GM12878 (cell line): ENCODE data around the gene SIAH2. TPM values are rescaled to one million over a fixed set of nuclear protein-coding genes. Genes with fewer than 3 reads are reported as not detected.

Experiments used
- ATAC-seq: fragments of 200-7000 bp; cut with Tn5 transposase; 3 replicates; pipeline ENCODE4 v1.9.1; 2020; ENCODE audit warnings: mild to moderate bottlenecking, moderate library complexity
- BruUV-seq: library from RNA; stranded (reverse); fragments of 400-500 nt; replicated peaks from 2 replicates; lab custom pipeline; 2021; lab: Mats Ljungman, UMichigan
- CTCF ChIA-PET: fragments of 300-600 bp; sonication (Branson Sonifier 250); formaldehyde crosslinking; extraction: SDS; loops from one replicate; lab custom pipeline; 2021; ENCODE audit warnings: inconsistent platforms; lab: Yijun Ruan, JAX
- POLR2A ChIA-PET: fragments of 350-600 bp; formaldehyde crosslinking; extraction: SDS; loops from one replicate; lab custom pipeline; 2021; ENCODE audit warnings: inconsistent platforms; lab: Charles Lee
- RAD21 ChIA-PET: fragments of 300-600 bp; sonication (Branson Sonifier 250); formaldehyde crosslinking; loops from one replicate; lab custom pipeline; 2023; ENCODE audit warnings: antibody characterized with exemption; ENCODE audit not compliant: unreplicated experiment; lab: Charles Lee
- SMC1A ChIA-PET: fragments of 300-600 bp; sonication (Branson Sonifier 250); formaldehyde crosslinking; loops from one replicate; lab custom pipeline; 2023; ENCODE audit not compliant: unreplicated experiment, uncharacterized antibody; lab: Charles Lee
- DNase-seq: peaks from one replicate; pipeline ENCODE4 v3.0.0-alpha.2; 2011; ENCODE audit warnings: low read depth, low spot score
- FAIRE-seq: peaks from 3 replicates; lab custom pipeline; 2011; peaks lifted over from hg19 to GRCh38; lab: Jason Lieb, UNC
- H2AFZ ChIP-seq: 2 replicates; pipeline ENCODE4 v1.6.0; 2011; ENCODE audit warnings: low read depth, low read length, control low read depth; ENCODE audit not compliant: control insufficient read depth
- H3K27ac ChIP-seq: 2 replicates; pipeline ENCODE4 v1.5.1; 2011; ENCODE audit warnings: control low read depth; ENCODE audit not compliant: control insufficient read depth, insufficient read depth
- H3K27me3 ChIP-seq, 2 experiments: replicated peaks in 1 of 2; 2 replicates each; pipeline versions ENCODE4 v1.6.0 to v1.6.1; 2011; ENCODE audit warnings: low read length in 1 of 2; ENCODE audit not compliant: control insufficient read depth in 2 of 2, insufficient read depth in 2 of 2
- H3K36me3 ChIP-seq, 2 experiments: 2 replicates each; pipeline ENCODE4 v1.5.1; 2011; ENCODE audit warnings: low read length in 1 of 2; ENCODE audit not compliant: control insufficient read depth in 2 of 2, insufficient read depth in 2 of 2
- H3K4me1 ChIP-seq: 2 replicates; pipeline ENCODE4 v1.6.1; 2011; ENCODE audit warnings: mild to moderate bottlenecking, low read length, moderate library complexity, mixed read lengths; ENCODE audit not compliant: control insufficient read depth, insufficient read depth
- H3K4me2 ChIP-seq: 2 replicates; pipeline ENCODE4 v1.6.0; 2011; ENCODE audit warnings: control low read depth; ENCODE audit not compliant: control insufficient read depth, insufficient read depth
- H3K4me3 ChIP-seq: fragments of 200-600 bp; sonication (generic); 2 replicates; pipeline ENCODE4 v1.5.1; 2016
- H3K79me2 ChIP-seq: 2 replicates; pipeline ENCODE4 v1.6.0; 2011; ENCODE audit warnings: low read length; ENCODE audit not compliant: control insufficient read depth, insufficient read depth
- H3K9ac ChIP-seq: 2 replicates; pipeline ENCODE4 v1.8.0; 2011; ENCODE audit warnings: low read length, control low read depth, mixed read lengths; ENCODE audit not compliant: control insufficient read depth, insufficient read depth
- H3K9me3 ChIP-seq: replicated peaks from 3 replicates; pipeline ENCODE4 v1.5.1; 2011; ENCODE audit warnings: mild to moderate bottlenecking, low read length; ENCODE audit not compliant: control insufficient read depth, insufficient read depth
- H4K20me1 ChIP-seq: 2 replicates; pipeline ENCODE4 v1.6.0; 2011; ENCODE audit not compliant: control insufficient read depth, insufficient read depth
- FOXK2 ChIP-seq: fragments of 450-650 bp; IDR thresholded peaks from 2 replicates; pipeline ENCODE4 v1.6.1; 2017; ENCODE audit warnings: mild to moderate bottlenecking, moderate library complexity
- POLR2AphosphoS5 ChIP-seq: IDR thresholded peaks from 2 replicates; pipeline ENCODE4 v1.6.1; 2011; ENCODE audit warnings: mild to moderate bottlenecking, low read length, inconsistent platforms
- POU2F2 ChIP-seq: IDR thresholded peaks from 3 replicates; pipeline ENCODE4 v1.6.1; 2011; ENCODE audit warnings: low read depth, mild to moderate bottlenecking, low read length, borderline replicate concordance
- WGBS: methylation state at CpG from one replicate; pipeline ENCODE4 v1.1.6; 2016; ENCODE audit warnings: low lambda C conversion rate; ENCODE audit not compliant: insufficient replicate concordance, insufficient coverage; ENCODE audit errors: missing lambda C conversion rate; 5-methylcytosine and 5-hydroxymethylcytosine counted together
- in situ Hi-C: fragments of 300-500 bp; cut with MboI; formaldehyde crosslinking; loops from 9 replicates; pipeline ENCODE4 v1.14.3; 2018; ENCODE audit warnings: mixed read lengths
- intact Hi-C: fragments of 100-400 bp; cut with micrococcal nuclease; formaldehyde crosslinking; loops from one replicate; pipeline ENCODE4 v1.14.2; 2022; ENCODE audit not compliant: unreplicated experiment
- polyA plus RNA-seq, 11 experiments: library from polyadenylated mRNA; depleted of rRNA in 4 of 11; unstranded in 6 of 11; stranded (reverse) in 5 of 11; fragments of >200 nt; fragmentation: Nextera tagmentation in 4 of 11; fragmentation: Illumina TruSeq in 1 of 11; extraction: Ambion mirVana in 4 of 11; extraction: Trizol in 1 of 11; gene quantifications; 1 replicate in 1 of 11; 2 replicates in 10 of 11; pipeline versions ENCODE4 v1.2.1 to v1.2.3, GENCODE V29; 2011 to 2016; ENCODE audit warnings: inconsistent platforms in 2 of 11, missing spikeins in 2 of 11, low read depth in 1 of 11
- total RNA-seq, 4 experiments: library from RNA; depleted of rRNA in 3 of 4; stranded (reverse); fragments of >200 nt in 3 of 4; fragmentation: Illumina TruSeq in 1 of 4; extraction: Trizol in 1 of 4; gene quantifications; 2 replicates each; pipeline versions ENCODE4 v1.2.1 to v1.2.3, GENCODE V29; 2013 to 2021
- TF ChIP-seq, protein P1 (sequence below): fragments of 450-650 bp; formaldehyde crosslinking; IDR thresholded peaks from 2 replicates; pipeline ENCODE4 v1.4.0; 2022; ENCODE audit warnings: mild to moderate bottlenecking, moderate library complexity

Gene SIAH2
- total and polyA plus RNA-seq, 10 of the 15 experiments (the other 5 are each of a cell fraction or from before 2014, with no cell fraction given) = 3.3 to 51.5 (median 29.7) TPM

DNA sequence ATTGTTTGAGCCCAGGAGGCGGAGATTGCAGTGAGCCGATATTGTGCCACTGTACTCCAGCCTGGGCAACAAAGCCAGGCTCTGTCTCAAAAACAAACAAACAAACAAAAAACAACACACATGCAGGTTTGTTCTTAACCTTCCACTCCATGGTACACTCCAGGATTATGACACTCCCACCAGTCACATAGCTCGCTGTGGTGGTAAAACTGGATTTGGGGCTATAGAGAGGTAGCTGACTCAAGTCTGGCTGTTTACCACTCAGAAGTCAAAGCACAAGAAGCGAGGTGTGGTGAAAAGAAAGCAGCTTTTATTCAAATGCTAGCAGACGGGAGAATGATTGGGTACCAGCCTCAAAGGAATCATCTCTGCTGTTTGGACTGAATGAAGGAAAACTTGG, 49.0 kb upstream of the SIAH2 start:
- POLR2A ChIA-PET = no interaction called here
- 36% methylated on average over 5 of the region's 5 CpGs for WGBS

More for the DNA sequence above, 49.0 kb upstream of the SIAH2 start:
- no peak for FAIRE-seq
- H3K4me3 ChIP-seq = no peak overlapping the region
- no peak overlapping the region for H3K9ac ChIP-seq
- SMC1A ChIA-PET = no interaction called here
- no peaks in the 10 kb centered on the region for H3K36me3 ChIP-seq
- TF ChIP-seq FOXK2 (no peak), POLR2AphosphoS5 (no peak), POU2F2 (no peak)
- TF ChIP-seq, protein P1, sequence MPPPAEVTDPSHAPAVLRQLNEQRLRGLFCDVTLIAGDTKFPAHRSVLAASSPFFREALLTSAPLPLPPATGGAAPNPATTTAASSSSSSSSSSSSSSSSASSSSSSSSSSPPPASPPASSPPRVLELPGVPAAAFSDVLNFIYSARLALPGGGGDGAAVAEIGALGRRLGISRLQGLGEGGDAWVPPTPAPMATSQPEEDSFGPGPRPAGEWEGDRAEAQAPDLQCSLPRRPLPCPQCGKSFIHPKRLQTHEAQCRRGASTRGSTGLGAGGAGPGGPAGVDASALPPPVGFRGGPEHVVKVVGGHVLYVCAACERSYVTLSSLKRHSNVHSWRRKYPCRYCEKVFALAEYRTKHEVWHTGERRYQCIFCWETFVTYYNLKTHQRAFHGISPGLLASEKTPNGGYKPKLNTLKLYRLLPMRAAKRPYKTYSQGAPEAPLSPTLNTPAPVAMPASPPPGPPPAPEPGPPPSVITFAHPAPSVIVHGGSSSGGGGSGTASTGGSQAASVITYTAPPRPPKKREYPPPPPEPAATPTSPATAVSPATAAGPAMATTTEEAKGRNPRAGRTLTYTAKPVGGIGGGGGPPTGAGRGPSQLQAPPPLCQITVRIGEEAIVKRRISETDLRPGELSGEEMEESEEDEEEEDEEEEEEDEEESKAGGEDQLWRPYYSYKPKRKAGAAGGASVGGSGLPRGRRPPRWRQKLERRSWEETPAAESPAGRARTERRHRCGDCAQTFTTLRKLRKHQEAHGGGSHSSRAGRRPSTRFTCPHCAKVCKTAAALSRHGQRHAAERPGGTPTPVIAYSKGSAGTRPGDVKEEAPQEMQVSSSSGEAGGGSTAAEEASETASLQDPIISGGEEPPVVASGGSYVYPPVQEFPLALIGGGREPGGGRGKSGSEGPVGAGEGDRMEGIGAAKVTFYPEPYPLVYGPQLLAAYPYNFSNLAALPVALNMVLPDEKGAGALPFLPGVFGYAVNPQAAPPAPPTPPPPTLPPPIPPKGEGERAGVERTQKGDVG (CRISPR knock-in tag) = no peak
- TF ChIP-seq, all 136 proteins: peak for 0
- in situ Hi-C loops = no loop called here
- DNase-seq (no peak), ATAC-seq (no peak)
- Histone ChIP-seq H3K4me2 (no peak overlapping the region), H3K27me3 (peaks cover 0 to 2% of the 10 kb centered on the region in 2 experiments; a peak in 2 of 4 replicates), H3K9me3 (no peaks in the 10 kb centered on the region), H2AFZ (no peak overlapping the region), H3K79me2 (no peaks in the 10 kb centered on the region), H3K4me1 (no peaks in the 10 kb centered on the region), H3K27ac (no peak overlapping the region), H4K20me1 (no peaks in the 10 kb centered on the region)
- no TSS peak for BruUV-seq
- ChIA-PET RAD21 (no interaction called here), CTCF (interaction anchor here (1.2 to 1.3 kb wide), 2 partner anchors 18 to 24 kb away, joined by 3 read pairs; no protein-coding TSS in a partner anchor)
- intact Hi-C loops = no loop called here
